Fibroblast of mammary gland (primary cell): ENCODE data around the gene STAC.

Experiments used
- DNase-seq: peaks from one replicate; pipeline ENCODE4 v3.0.0-alpha.2; 2010; ENCODE audit warnings: low read depth
- H3K4me3 ChIP-seq: 2 replicates; pipeline ENCODE4 v1.5.1; 2011; ENCODE audit warnings: low read depth, mild to moderate bottlenecking, low read length, moderate library complexity; ENCODE audit not compliant: control insufficient read depth
- TF ChIP-seq, protein P1 (sequence below): conservative IDR thresholded peaks from 2 replicates; pipeline ENCODE4 v1.5.1; 2011; ENCODE audit warnings: low read depth, low read length, inconsistent platforms; ENCODE audit not compliant: control insufficient read depth, insufficient read depth

The STAC gene

DNA sequence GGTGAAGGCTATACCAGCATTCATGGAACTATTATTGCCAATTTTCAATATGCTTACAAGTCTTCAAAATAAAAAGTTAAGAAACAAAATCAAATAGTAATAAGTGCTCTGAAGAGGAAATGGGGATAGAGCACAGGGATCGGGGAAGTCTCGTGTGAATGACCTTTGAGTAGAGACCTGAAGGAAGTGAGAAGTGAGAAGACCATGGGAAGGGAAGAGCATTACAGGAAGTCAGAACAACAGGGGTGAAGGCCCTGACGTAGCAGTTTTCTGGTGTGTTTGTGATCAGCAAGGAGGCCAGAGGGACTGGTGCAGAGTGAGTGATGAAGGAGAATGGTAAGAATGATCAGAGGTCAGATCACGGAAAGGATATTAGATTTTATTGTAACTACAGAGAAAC lies 48.1 kb downstream of the STAC start:
- TF ChIP-seq, protein P1, sequence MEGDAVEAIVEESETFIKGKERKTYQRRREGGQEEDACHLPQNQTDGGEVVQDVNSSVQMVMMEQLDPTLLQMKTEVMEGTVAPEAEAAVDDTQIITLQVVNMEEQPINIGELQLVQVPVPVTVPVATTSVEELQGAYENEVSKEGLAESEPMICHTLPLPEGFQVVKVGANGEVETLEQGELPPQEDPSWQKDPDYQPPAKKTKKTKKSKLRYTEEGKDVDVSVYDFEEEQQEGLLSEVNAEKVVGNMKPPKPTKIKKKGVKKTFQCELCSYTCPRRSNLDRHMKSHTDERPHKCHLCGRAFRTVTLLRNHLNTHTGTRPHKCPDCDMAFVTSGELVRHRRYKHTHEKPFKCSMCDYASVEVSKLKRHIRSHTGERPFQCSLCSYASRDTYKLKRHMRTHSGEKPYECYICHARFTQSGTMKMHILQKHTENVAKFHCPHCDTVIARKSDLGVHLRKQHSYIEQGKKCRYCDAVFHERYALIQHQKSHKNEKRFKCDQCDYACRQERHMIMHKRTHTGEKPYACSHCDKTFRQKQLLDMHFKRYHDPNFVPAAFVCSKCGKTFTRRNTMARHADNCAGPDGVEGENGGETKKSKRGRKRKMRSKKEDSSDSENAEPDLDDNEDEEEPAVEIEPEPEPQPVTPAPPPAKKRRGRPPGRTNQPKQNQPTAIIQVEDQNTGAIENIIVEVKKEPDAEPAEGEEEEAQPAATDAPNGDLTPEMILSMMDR, result no peak
- DNase-seq, result no peak
- H3K4me3 ChIP-seq, result no peak overlapping the region

DNA sequence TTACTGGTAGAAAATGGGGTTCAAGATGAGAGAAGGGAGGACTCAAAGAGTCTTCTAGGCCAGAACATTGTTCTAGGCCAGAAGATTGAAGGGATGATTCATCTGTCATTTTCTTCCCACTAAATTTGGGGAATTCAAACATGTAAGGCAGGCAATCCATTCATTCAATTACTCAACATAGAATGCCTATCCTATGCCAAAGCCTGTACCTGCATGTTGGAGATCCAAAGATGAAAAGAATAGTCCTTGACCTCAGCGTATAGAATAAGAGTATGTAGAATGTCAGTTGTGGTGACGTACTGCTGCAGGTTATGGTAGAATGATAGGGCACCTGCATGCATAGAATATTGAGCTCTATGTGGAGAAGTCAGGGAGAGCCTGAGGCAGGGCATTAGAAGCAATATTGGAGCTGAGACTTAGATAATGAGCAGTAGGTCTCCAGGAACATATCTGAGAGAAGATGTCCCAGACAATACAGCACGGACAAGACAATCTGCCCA lies 49.7 kb downstream of the STAC start:
- no peak overlapping the region for H3K4me3 ChIP-seq
- TF ChIP-seq, protein P1, result no peak
- DNase-seq, result no peak

DNA sequence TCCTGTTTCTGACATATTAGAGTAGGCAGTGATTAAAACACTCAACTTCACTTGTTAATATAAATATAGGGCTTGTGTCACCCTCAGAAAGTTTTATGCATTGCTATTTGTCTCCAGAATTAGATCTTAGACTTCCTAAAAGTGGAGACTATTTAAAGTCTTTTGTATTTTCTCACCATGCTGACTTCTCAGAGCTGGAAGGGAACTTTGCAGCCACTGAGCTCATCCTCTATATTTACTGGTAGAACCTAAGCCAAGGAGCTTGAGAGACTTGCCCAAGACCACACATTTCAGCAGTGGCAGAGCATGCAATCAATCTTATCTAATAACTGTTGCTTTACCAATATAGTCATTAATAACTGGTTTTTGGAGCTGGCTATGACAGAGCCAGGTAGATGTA lies 53.2 kb downstream of the STAC start:
- no peak overlapping the region for H3K4me3 ChIP-seq
- DNase-seq, result no peak
- TF ChIP-seq, protein P1, result no peak

DNA sequence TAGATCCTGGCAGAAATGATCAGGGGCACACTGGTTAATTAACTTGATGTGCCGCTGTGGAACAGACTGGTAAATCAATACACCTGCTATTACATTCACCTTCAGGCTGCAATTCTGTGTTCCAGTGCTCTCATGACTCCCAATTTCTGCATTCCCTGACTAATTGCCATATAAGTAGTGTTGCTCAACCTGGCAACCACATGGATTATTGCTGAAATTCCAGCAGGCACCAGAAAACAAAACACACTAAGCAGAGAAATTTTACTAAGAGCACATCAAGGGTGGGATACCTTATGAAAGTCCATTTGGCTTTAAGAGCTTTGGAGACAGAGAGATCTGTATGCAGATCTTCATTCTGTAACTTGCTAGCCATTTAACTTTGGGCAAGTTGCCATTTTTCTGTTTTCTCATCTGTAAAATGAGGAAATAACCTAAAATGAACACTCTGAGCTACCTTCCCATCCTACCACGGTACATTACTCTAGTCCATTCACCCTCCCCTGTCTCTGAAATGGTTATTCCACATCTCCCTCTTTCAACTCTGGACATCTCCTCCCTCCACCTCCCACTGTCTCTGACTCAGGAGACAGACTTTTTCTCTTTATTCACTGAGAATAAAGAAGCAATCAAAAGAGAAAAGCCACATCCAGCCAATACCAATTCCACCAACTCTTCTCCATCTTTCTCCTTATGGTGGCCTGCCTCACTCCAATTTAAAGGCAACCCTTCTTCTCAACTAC lies 54.6 kb downstream of the STAC start:
- DNase-seq, result peak; percentile 53
- TF ChIP-seq, protein P1, result no peak
- no peak overlapping the region for H3K4me3 ChIP-seq

DNA sequence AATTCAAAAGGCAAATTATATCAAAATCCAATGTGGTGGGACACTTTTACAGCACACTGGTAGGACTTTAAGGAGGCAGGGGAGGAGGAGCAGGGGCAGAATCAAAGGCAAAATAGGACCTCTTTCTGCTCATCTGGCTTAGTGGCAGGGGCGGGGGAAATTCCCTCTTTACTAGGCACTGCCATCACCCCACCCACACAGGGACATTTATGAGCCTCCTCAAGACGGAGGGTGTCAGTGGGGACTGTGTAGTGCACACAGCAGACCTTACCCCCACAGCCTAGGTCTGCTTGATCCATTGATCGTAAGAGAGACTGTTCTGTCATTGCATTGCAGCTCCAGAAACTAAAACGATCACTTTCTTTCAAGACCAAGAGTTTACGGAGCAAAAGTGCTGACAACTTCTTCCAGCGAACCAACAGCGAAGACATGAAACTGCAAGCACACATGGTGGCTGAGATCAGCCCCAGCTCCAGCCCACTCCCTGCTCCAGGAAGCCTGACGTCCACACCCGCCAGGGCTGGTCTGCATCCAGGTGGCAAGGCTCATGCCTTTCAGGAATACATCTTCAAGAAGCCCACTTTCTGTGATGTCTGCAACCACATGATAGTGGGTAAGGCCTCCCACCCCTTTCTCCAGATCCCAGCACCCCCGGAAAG lies 62.9 kb downstream of the STAC start:
- no peak overlapping the region for H3K4me3 ChIP-seq
- DNase-seq, result no peak
- TF ChIP-seq, protein P1, result no peak

DNA sequence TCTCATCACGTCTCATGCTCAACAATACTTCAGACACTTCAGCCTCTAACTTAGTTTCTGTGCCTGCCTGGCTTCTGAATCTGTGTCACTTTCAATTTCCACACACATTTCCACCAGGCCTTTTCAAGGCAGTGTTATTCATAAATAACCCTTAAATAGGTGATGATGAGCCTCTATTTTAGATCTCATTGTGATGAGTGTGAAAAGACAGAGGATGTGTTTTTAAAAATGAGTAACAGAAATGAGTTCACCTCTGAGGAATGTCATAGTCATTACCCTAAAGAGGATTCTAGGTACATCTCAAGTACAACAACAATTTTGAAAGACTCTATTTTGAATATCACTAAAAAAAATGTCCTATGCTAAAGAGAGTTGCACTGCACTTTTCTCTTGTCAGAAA lies 64.6 kb downstream of the STAC start:
- no peak overlapping the region for H3K4me3 ChIP-seq
- peak; percentile 66 for DNase-seq
- TF ChIP-seq, protein P1, result no peak
